Thyroid gland (tissue), 4 donors: ENCODE data around the gene ETV6.
A peak's percentile ranks its signal among the peaks of the same experiment; 100 is the strongest.

Source experiments
- POLR2A ChIP-seq, 2 donors: fragments of 450-650 bp; IDR thresholded peaks; one replicate each; pipeline ENCODE4 v1.6.1; 2017; ENCODE audit warnings: antibody characterized with exemption in 2 of 2, mild to moderate bottlenecking in 2 of 2, moderate library complexity in 1 of 2
- TF ChIP-seq, protein P1 (sequence below), 6 experiments: fragments of 200-600 bp in 3 of 6; fragments of 450-650 bp in 3 of 6; sonication (generic) in 3 of 6; IDR thresholded peaks; one replicate each; pipeline ENCODE4 v1.5.1; 2016 to 2019; ENCODE audit warnings: antibody characterized with exemption in 6 of 6, mild to moderate bottlenecking in 2 of 6, inconsistent platforms in 1 of 6, moderate library complexity in 1 of 6

DNA sequence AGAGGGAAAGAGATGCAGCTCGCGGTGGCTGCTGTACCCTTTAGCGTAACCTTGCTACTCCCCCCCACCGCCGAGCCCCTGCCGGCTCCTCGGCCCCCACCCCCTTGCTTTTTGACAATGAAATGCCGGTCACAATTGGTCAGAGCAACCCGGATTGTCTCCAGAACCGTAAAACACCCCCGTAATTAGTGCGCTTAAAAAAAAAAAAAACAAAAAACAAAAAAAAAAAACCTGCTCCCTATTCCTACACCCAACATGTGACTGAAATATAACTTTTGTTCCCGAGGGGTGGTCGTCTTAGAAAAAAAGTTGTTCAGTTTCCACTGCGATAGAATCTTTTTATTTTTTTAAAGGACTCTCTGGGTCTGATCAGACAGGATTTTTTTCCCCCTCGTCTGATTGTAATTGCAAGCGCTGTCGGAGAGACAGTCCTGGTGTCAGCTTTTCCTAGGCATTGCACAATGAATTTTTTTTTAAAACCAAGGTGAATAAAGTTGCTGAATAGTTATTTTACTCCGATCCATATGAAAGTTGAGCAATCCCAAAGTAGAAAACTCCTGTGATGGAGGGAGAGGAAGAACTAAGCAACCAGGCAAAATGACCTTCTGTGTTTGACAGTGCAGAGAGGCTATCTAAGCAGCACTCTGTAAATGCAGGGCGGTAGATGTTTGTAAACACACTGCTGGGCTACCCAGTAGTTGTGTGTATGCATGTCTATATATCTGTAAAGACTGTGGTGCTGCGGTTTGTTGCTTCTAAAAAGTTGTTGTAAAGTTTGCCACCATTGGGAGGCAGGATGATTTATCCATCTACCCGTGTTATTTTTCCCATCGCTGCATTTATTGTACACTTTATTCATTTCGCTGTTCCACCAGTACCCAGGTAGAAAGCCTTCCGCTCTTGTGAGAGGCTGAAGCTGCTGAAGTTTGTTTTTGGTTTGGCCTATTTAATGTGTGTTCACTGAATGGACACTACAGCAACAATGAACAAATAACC is 1.1 kb downstream of the ETV6 start:
- peak in 1 of 2 donors; percentile 33 for TF ChIP-seq POLR2A (IDR thresholded peaks at IDR 0.05)
- TF ChIP-seq, protein P1, sequence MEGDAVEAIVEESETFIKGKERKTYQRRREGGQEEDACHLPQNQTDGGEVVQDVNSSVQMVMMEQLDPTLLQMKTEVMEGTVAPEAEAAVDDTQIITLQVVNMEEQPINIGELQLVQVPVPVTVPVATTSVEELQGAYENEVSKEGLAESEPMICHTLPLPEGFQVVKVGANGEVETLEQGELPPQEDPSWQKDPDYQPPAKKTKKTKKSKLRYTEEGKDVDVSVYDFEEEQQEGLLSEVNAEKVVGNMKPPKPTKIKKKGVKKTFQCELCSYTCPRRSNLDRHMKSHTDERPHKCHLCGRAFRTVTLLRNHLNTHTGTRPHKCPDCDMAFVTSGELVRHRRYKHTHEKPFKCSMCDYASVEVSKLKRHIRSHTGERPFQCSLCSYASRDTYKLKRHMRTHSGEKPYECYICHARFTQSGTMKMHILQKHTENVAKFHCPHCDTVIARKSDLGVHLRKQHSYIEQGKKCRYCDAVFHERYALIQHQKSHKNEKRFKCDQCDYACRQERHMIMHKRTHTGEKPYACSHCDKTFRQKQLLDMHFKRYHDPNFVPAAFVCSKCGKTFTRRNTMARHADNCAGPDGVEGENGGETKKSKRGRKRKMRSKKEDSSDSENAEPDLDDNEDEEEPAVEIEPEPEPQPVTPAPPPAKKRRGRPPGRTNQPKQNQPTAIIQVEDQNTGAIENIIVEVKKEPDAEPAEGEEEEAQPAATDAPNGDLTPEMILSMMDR (IDR thresholded peaks at IDR 0.05) = peak in 1 of 6 experiments; percentile 3
